GM12873 (cell line): ENCODE results near the gene KEL.

Experiments
- CTCF ChIP-seq: IDR thresholded peaks from 2 replicates; pipeline ENCODE4 v1.5.1; 2012; ENCODE audit warnings: low read depth, mild to moderate bottlenecking, moderate library complexity, low read length, control low read depth; ENCODE audit not compliant: insufficient read depth; ENCODE audit errors: missing control alignments

KEL gene

GRCh38 chr7:142974626-142975025 lies 12.5 kb upstream of the KEL start:
- no peak for TF ChIP-seq CTCF

DNA sequence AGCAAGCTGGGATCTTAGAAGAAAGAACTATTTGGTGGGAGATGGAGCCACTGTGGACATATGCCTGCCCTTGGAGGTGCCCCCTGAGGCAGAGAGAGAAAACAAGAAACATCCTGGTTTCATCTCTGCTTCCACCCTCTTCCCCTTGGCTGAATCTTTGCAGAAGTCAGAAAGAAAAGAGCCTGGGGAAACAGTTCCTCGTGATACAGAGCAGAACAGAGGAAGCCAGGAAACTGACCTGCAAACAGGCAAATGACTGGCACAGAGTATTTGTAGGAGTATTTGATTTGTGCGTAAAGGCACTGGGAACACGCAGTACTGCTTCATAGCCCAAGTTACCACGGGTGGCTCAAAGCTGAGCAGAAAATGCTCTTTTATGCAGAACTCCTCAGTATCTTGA lies 7.0 kb upstream of the KEL start:
- TF ChIP-seq CTCF: no peak

GRCh38 chr7:142968229-142968628 lies 6.1 kb upstream of the KEL start:
- TF ChIP-seq CTCF: no peak

DNA sequence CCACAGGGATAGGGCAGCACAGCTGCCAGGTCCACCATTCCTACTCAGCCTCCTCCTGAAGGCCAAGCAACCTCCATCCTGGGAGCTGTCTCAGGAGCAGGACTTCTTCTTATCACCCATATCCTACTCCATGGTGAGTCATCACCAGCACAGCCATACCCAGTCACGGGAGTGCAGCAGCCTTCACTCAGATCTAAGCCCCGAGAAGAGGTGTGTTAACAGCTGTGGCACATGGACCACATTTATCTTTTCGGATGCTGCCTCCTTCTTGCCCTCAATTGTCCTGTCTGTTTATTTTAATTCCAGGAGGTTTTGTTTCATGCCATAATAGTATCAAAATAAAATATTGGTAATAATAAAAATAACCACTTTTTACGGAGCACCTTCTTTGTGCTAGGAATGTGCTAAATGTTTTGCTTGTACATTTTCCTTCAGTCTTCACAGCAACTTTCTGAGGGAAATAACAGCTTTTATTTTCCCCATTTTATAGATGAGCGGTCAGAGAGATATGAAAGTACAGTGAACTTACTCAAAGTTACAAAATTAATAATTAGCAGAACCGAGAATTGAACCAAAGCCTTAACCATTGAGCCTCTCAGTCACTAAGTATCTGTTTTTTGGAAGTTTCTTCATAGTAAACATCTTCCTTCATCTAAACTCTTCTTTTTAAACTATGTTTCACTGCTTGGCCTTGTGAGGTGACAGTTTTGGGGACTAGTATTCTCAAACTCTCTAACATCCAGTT lies 2.5 kb upstream of the KEL start:
- TF ChIP-seq CTCF: no peak

DNA sequence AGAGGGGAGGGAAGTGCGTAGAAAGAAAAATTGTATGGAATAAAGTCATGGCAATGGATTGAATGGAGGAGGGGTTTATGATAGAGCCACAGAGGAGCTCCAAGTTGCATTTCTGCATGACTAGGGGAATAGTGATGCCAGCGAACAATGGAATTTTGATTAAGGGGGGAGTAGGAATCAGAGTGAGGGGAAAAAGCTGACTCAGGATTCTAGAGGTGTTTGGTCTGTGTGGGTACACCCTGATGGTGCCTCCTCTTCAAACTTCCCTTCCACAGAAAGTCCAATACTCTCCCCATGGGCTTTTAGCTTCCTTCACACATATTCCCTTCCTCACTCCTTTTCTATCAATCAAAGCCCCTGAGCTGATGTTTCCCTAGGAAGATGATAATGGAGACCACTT lies 1.8 kb upstream of the KEL start:
- no peak for TF ChIP-seq CTCF

DNA sequence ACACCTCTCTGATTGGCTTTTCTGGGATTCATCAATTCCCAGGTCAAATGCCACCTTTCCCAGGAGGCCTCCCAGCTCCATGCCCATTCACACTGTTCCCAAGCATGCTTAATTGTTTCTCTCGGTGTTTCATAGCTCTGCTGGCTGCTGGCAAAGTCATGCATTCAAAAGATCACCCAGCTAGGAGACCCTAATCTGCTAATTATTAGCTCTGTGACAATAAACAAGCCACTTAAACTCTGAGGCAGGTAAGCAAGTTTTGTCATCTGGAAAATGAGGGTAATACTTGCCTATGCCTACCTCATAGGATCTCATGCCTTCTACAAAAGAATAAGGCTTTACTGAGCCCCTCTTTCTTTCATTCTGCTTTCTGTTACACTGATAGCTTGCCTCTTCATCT lies 828 bp upstream of the KEL start:
- no peak for TF ChIP-seq CTCF

GRCh38 chr7:142961595-142961972 lies 579 bp downstream of the KEL start:
- TF ChIP-seq CTCF: no peak
